Adrenal gland (tissue), 5 donors: Measurements from ENCODE around the gene MRPL18.

Source experiments
- CTCF ChIP-seq, 6 experiments: fragments of 450-650 bp in 4 of 6; fragments of 200-600 bp in 2 of 6; sonication (generic) in 1 of 6; IDR thresholded peaks; 1 replicate in 5 of 6; 2 replicates in 1 of 6; pipeline versions ENCODE4 v1.5.1 to v1.8.0; 2016 to 2021; ENCODE audit warnings: antibody characterized with exemption in 6 of 6, mild to moderate bottlenecking in 2 of 6, moderate library complexity in 1 of 6
- POLR2A ChIP-seq, 2 donors: fragments of 450-650 bp; IDR thresholded peaks; one replicate each; pipeline ENCODE4 v1.6.1; 2017; ENCODE audit warnings: antibody characterized with exemption in 2 of 2, mild to moderate bottlenecking in 2 of 2, moderate library complexity in 1 of 2
- donor health status: DM: no; HTN: no; CAD: no.

GRCh38 chr6:159831373-159831679 is 41.1 kb downstream of the MRPL18 start:
- no peak for TF ChIP-seq CTCF (IDR thresholded peaks at IDR 0.05)
- no peak for TF ChIP-seq POLR2A (IDR thresholded peaks at IDR 0.05)
